NCI-H1436 treated with DMSO at 0.1 percent for 48 hours (cell line): ENCODE measurements around the gene CRYBG2.
"Not testable (repeated sequence)": the region's sequence is repeated elsewhere in the genome, so short reads cannot be mapped to it uniquely, and the experiment has no call there.

Experiments used
- DNase-seq: peaks from one replicate; lab custom pipeline; 2025; lab: John Stamatoyannopoulos, UW

Gene CRYBG2

GRCh38 chr1:26321315-26322041 is 32.5 kb downstream of the CRYBG2 start:
- DNase-seq: no peak

- no peak for DNase-seq
Observed at GRCh38 chr1:26320896-26321295, 33.0 kb downstream of the CRYBG2 start.

- no peak for DNase-seq
Observed at GRCh38 chr1:26318338-26319064, 35.4 kb downstream of the CRYBG2 start.

- DNase-seq: no peak
Observed at GRCh38 chr1:26317612-26318337, 36.2 kb downstream of the CRYBG2 start, which contains the start of gene CD52. Gene CD52 (plus strand): TSS chr1:26317958. CDS start chr1:26318018, 60 bp downstream.

GRCh38 chr1:26317146-26317545 is 36.8 kb downstream of the CRYBG2 start:
- DNase-seq: no peak

GRCh38 chr1:26315874-26316850 is 37.8 kb downstream of the CRYBG2 start:
- no peak for DNase-seq

GRCh38 chr1:26314501-26314900 is 39.4 kb downstream of the CRYBG2 start:
- no peak for DNase-seq

- not testable (repeated sequence) for DNase-seq
Observed at GRCh38 chr1:26307966-26308899, 45.7 kb downstream of the CRYBG2 start.

- no peak for DNase-seq
Observed at GRCh38 chr1:26307363-26307781, 46.6 kb downstream of the CRYBG2 start.

GRCh38 chr1:26306290-26307229 is 47.4 kb downstream of the CRYBG2 start, which contains the start of gene UBXN11:
Gene UBXN11 (minus strand): TSS chr1:26306636. CDS start chr1:26302883, 3,753 bp downstream.
- peak; percentile 84 for DNase-seq

- DNase-seq: no peak
Observed at GRCh38 chr1:26305667-26306289, 48.2 kb downstream of the CRYBG2 start.

GRCh38 chr1:26302733-26303405 is 51.1 kb downstream of the CRYBG2 start:
- no peak for DNase-seq

- DNase-seq: no peak
Observed at GRCh38 chr1:26300578-26301275, 53.2 kb downstream of the CRYBG2 start.

GRCh38 chr1:26297791-26298124 is 56.2 kb downstream of the CRYBG2 start:
- no peak for DNase-seq

- DNase-seq: no peak
Observed at GRCh38 chr1:26297057-26297790, 56.7 kb downstream of the CRYBG2 start.

GRCh38 chr1:26296340-26297056 is 57.4 kb downstream of the CRYBG2 start:
- DNase-seq: no peak
